T-helper 2 cell (primary cell): ENCODE data around the gene TXNDC17.
"Not testable (repeated sequence)": the region's sequence is repeated elsewhere in the genome, so short reads cannot be mapped to it uniquely, and the experiment has no call there.

ENCODE experiments used
- DNase-seq, 5 experiments: peaks; one replicate each; pipeline versions ENCODE4 v3.0.0 to v3.0.0-alpha.2; 2012 to 2022
- total RNA-seq, 2 donors: gene quantifications; one replicate each; lab custom pipeline; 2026; lab: John Stamatoyannopoulos, UW

Gene TXNDC17
- total RNA-seq: 11.8 to 15.9 reads per million in 2 donors

DNA sequence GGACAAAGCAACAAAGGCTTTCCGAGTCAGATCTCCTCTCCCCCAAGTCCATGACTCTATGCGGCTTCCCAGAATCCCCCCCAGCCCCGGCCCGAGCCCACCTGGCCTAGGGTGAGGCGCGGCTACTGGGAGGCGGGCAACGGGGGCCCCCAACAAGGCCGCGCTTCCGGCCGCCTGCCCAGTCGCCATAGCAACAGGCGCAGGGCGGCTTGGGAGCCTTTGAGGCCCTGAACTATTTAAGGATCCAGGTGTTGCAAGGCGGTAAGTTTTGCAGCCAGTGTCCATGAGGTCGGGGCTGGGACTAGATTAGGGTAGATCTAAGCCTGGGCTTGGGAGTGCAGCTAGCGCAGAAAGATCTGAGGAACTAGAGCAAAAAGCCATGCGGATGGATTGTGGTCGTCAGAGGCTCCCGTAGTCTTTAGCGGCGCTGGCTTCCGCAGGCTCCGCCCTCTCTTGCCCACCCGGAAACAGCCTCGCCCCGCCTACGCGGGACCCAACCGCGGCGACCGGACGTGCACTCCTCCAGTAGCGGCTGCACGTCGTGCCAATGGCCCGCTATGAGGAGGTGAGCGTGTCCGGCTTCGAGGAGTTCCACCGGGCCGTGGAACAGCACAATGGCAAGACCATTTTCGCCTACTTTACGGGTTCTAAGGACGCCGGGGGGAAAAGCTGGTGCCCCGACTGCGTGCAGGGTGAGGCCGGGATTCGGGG, at the start of gene TXNDC17, which contains the start of gene KIAA0753:
TXNDC17 (plus strand) TSS at position 525 of the 711 bp plus-strand sequence; CDS start at position 548, 23 bp downstream.
KIAA0753 (minus strand) TSS at position 176 of the 711 bp plus-strand sequence. CDS start 5,608 bp downstream, outside the sequence.
- DNase-seq: peak; percentile 72 to 93 (median 86)

DNA sequence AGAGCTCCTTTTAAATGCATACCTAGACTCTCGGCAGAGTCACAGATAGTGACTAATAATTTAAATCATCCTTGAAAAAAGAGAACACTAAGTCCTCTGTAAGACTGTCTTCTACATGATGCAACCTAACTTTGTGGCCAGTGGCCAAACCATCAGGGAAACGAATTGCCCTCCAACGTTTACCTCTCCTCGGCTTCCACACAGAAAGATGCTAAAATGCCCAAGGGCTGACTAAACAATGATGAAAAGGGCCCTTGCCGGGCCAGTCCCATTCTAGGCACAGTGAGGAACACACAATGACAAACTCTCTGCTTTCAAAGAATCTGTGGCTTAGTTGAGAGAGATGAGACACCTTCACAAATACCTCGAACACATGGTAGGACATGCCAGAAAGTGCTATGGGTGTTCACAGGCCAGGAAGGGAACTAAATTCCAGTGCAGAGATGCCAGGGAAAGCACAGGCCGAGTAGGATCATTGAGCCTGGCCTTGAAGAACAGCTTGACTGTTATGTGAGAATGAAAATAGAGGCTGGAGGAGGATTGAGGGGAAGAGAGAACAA, 49.2 kb upstream of the TXNDC17 start:
- DNase-seq: no peak

DNA sequence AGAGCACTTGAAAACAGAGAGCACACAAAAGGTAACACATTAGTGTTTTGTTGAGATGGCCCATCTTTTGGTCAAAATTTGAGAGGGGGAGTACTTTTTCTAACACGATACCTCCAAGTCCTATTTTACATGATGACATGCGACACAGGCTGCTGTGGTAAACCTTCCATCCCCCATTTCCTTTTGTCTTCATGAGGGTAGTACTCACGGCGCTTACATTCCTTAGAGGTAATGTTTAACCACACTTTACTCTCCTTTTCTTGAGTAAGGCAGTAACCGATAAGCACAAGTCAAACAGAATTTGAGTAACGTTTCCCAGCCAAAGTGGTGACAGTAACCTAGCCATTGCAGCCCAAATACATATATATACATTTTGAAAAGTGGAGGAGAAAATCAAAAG, 48.7 kb upstream of the TXNDC17 start:
- DNase-seq: no peak

DNA sequence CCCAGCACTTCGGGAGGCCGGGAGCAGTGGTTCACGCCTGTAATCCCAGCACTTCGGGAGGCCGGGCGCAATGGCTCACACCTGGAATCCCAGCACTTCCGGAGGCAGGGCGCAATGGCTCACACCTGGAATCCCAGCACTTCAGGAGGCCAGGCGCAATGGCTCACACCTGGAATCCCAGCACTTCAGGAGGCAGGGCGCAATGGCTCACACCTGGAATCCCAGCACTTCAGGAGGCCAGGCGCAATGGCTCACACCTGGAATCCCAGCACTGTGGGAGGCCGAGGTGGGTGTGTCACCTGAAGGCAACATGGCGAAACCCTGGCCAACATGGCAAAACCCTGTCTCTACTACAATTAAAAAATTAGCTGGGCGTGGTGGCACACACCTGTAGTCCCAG, 47.5 kb upstream of the TXNDC17 start:
- DNase-seq: not testable (repeated sequence)

DNA sequence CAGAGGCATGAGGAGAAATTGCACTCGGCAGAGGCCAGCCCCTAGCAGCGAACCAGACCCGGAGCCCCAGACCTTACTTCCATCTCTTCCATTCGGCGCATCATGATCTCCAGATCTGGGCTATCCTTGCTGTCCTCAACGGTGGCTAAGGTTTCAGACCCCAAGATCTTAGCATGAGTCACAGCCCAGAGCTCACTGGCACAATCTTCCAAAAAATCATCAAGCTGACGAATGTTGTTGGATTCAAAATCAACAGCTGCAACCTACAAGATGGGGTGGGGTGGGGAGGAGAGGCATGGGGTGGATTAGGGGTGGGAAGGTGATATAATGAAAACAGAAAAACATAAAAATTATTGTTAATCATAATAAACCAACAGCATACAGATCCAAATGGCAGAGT, 44.8 kb upstream of the TXNDC17 start:
- no peak for DNase-seq

DNA sequence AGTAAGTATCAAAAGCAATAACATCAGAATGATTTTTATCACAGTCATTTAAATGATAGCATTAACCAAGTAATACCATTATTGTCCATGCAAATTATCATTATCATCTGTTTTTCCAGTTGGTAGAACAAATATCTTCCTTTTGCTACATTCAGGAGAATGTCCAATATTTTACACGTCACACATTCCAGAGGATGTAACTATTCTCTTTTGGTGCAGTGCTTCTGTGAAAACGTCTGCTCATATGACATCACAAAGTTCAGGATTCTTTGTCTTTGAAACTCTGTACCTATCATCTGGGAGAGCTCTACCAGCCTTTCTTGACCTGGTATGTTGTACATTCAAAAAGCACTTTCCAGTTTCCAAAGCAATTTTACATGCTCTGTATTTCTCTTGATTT, 44.3 kb upstream of the TXNDC17 start:
- DNase-seq: no peak

DNA sequence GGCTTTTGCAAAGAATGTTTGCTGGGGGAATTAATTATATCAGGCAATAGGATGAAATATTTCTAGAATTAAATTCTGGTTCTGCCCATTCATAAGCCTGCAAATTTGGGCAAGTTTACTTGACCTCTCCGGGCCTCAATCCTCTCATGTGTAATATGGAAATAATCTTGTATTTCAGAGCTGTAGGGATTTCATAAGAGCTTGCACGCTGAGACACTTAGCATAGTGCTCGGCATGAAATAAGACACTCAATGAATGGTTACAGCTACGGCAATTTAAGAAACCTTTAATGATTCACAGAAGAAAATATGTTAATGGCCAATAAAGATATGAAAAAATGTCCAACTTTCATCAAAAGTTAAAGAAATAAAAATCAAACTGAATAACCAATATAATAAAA, 43.9 kb upstream of the TXNDC17 start:
- DNase-seq: no peak

DNA sequence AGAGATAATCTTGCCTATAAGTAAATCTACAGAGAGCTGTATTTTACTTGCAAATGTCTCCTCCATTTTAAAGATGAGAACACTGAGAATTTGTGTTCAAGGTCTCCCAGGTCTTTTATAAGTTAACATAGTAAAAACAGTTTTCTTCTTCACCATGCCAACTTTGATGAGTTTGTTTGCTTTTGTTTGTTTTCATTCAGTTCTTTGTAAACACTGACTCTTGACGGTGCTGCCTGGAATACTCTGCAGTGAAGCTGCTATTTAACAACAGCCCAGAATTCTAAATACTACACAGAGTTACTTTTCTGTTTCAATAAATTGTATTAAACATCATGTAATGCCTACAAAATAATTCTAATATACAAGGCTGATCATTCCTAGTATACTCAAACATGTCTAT, 43.1 kb upstream of the TXNDC17 start:
- DNase-seq: no peak

DNA sequence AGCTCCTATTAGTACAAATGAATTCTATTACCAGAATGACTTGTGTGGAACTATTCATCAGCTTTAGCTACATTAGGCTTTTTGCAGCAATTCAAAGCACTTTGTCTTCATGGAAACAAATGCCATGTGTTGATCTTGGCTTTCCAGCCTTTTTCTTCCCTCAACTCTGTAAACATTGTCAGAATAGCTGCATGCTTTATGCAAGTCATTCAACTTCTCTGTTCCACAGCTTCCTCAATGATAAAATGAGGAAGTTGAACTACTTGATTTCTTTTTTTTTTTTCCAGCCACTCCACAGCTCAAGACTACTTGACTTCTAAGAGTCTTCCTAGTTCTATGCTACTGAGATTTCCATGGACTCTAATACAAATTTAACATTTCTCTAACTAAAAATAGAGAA, 41.5 kb upstream of the TXNDC17 start:
- DNase-seq: no peak

DNA sequence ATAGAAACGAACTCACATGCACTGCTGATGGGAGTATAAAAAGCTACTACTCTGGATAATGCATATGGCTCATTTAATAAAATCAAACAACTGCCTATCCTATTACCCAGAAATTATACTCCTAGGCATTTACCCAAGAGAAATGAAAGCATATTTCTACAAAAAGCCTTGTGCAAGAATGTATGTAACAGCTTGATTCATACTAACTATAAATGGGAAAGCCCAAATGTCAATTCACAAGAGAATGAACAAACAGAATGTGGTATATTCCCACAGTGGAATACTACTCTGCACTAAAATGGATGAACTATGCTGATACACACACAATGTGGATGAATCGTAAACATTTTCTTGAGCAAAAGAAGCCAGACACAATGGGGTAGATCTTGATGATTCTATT, 38.7 kb upstream of the TXNDC17 start:
- no peak for DNase-seq

DNA sequence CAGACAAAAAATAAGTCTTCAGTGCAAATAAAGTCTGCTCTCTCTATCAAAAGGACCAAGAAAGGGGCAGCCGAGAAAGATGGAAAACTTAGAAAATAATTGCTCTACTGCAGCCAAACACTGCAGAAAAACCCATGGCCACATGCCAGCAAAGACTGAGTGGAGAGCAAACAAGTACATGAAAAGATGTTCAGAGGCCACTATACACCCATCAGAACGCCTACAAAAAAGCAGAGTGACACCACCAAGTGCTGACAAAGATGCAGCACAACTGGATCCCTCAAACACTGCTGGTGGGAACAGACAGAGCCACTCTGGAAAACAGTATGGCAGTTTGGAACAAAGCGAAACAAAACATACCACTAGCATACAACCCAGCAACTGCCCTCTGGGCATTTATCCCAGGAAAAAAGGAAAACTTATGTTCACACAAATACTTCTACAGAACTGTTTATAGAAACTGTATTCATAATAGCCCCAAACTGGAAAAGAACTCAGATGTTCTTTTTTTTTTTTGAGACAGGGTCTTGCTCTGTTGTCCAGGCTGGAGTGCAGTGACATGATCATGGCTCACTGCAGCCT, 37.0 kb upstream of the TXNDC17 start:
- DNase-seq: no peak

DNA sequence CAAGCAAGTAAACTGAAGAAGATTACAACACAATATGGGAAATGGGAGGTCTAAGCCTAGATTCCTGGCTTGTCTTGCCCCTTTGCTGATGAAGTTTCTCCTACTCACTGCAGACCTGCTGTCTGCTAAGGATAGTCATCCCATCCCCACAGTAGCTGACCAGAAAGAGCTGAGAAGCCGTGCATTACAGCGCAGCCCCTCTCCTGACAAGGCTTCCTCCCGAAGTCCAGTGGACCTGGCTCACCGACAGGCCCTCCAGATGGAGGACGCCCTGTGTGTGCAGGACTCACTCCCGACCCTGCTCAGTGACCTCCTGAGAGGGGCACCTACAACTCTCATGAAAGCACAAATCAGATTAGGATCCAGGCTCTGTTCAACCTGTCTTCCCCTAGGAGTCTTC, 35.7 kb upstream of the TXNDC17 start:
- no peak for DNase-seq

DNA sequence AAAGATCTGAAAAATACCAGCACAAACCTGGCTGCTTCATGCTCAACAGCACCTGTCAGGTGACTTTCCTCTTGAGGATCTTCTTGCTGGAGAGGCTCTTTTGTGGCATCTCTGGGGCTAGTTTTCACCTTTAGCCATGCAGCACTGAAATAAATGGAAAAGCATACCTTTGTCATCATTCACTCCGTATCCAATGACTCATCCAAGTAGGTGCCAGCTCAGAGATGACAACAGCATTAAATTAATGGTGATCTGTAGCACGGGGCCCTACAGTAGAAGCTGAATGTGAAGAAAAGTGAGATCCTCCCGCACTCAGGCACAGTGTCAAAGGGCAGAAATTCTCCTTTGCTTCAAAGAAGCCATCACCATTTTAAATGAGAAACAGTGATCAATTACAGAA, 32.5 kb upstream of the TXNDC17 start:
- no peak for DNase-seq

DNA sequence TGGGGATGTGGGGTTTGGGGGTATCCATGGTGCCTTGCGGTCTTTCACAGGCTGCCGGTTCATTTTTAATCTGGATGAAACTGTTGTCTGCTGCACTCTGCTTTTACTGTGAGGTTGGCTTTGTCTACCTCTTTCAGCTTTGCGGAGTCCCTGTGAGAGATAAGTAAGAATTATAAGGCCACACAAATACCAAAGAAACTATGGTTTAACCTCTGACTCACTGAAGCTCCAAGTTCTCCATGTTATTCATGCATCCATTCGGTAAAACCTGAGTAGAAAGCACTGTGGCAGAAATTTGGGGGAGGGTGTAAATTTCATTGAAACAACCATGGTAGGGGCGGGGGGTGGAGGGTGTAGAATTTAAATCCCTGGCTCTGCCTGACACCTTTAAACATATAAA, 30.8 kb upstream of the TXNDC17 start:
- DNase-seq: no peak

DNA sequence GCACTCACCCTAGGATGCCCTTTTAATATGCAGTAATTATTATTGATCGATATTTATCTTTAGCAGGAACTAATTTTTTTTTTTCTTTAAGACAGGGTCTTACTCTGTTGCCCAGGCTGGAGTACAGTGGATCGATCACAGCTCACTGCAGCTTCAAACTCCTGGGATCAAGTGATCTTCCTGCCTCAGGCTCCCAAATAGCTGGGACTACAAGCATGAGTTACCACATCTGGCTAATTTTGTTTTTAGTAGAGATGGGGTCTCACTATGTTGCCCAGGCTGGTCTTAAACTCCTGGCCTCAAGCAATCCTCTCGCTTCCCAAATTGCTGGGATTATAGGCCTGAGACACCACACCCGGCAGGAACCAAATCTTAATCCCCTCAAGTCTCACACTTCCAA, 29.6 kb upstream of the TXNDC17 start:
- DNase-seq: no peak

DNA sequence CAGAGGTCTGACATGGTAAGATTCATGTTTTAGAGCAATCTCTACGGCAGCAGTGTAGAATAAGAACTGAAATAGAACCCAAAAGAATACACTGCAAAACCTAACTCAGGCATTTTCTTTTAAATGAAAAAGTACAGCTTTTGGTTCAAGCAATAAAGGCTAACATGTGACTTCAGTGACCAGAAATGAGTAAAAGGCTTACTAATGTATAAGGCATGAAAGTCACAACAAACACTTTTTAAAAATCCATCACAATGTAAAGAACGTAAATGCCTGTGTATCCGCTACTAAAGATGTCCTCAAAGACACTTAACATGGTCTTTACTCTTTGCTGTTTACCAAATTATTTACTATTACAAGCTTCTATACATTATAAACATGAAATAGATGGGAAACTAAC, 16.9 kb upstream of the TXNDC17 start:
- DNase-seq: no peak

DNA sequence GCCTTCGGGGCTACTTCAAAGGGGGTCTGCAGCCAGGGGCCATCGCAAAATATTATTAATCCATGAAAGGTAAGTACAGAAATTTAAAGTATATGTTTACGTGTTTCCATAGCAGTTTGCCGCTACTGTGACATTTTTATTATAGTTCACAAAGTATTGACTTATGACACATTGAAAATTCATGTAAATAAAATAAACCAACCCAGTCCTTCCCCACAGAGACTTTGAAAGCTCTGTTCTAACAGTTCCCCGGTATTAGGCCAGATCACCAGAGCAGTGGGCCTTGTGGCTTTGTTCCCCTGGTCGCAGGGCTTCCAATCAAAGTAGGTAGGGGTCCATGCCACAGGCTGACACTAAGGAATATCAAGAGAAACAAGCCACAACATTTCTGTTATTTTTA, 14.2 kb upstream of the TXNDC17 start:
- DNase-seq: no peak

DNA sequence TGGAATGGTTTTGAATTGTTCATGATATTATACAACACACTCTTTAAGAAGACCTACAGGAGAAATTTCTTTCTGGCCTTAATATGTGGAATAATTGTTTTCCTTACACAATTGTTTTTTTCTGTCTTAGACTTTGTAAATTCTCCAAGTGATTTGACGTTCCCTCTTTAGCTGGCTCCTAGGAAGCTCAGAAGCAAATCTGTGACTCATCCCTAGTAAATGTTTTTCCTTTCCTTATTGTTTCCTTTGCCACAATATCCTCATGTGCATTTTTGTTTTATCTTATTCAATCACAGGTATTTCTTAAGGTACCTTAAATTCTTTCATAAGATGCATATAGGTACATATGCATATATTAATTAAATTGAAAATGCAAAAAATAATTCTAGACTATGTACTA, 13.8 kb upstream of the TXNDC17 start:
- no peak for DNase-seq

DNA sequence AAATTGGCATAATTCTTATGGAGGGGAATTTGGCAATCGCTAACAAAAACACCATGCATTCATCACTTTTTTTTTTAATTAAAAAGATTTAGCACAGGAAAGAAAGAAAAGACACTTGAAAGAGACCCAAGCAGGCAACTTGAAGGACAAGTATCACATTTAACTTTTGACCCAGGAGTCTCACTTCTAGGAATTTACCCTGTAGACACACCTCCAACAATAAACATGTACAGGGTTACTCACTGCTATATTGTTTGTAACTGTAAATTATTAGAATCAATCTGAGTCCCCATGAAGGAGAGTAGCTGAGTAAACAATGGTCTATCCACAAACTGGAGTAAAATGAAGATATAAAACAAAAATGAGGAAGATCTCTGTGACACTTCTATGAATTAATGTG, 10.5 kb upstream of the TXNDC17 start:
- no peak for DNase-seq

DNA sequence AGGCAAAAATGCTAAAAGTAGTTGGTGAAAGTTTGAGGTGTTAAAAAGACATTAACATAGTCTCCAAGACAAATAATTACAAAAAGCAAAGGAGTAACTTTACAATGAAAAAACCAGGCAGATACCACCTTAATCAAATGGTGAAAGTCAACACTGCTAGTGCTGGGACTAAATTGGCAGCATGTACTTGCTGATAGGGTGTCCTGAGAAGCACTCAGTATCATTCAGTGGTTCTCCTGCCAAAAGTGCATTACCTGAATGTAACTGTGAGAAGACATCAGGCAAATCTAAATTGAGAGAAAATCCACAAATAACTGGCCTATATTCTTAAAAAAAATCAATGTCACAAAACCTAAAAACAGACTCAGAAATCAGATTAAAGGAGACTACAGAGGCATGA, 8.3 kb upstream of the TXNDC17 start:
- DNase-seq: no peak

DNA sequence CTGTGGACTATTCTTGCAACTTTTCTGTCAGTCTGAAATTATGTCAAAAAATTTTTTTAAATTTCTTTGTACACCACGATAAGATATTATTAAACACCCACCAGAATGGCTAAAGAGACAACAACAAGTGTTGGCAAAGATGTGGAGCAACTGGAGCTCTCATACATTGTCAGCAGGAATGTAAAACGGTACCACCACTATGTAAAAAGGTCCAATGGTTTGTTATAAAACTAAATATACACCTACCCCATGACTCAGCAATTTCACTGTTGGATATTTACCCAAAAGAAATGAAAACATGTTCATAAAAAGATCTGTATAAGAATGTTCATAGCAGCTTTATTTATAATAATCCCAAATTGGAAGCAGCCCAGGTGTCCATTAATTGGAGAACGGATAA, 7.6 kb upstream of the TXNDC17 start:
- no peak for DNase-seq

DNA sequence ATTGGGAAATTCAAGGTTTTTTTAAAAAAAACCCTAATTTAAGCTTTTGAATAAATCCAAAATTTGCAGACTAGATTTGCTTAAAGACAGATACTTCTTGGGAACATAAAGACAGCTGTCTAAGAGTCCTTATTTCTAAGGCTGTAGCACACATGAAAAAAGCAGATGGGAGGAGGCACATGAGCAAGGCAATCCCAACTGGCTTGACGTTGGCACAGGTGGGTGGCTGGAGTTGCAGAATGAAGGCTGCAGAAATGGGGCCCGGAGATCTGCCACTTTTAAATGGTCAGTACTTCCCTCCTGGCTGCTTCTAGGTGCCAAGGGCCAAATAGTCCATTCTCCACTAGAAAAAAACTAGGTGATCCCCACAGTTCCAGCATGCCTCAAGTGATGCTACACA, 4.8 kb upstream of the TXNDC17 start:
- DNase-seq: no peak

DNA sequence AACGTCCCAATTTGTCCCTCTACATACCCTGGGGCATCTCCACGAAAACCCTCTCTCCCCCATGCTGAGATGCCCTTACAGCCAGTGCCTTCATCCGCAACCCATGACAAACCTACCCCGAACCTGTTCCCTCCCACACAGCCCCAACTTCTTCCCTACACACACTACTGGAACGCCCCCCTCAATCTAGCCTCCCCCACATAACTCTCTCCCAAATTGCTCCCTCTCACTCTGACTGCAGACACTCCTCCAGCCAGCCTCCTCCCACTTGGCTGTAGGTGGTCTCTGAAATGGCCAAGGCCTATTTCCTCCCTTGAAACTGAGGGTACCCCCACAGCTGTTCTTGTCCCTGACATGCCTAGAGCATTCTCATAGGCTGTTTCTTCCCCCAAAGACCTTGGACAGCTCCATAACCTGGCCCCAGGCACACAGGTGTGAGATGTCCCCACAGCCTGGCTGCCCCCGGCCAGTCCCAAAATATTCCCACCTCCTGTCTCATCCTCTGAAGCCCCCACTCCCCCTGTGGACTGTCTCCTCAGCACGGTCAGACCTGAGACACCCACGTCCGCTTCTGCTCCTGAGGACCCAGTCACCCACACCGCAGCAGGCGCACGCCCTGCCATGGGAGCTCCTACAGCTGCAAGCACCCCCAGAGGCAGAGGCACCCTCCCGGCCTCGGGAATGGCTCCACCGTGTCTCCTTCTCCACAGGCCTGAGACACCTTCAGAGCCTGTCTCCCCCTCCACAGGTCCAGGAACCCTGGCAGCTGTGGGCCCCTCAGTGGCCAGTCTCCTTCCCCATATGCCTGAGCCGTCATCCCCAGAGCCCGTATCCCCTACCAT, 4.0 kb upstream of the TXNDC17 start:
- DNase-seq: no peak
